ENCODE measurements around the gene RAB7A. TPM values are rescaled to one million over a fixed set of nuclear protein-coding genes. Genes with fewer than 3 reads are reported as not detected.
A peak's percentile ranks its signal among the peaks of the same experiment; 100 is the strongest.

The RAB7A gene
- total and polyA plus RNA-seq, 2 of the 8 experiments (the other 6 are each of a cell fraction or from before 2014, with no cell fraction given), result 179 to 195 TPM

GRCh38 chr3:128846486-128846891, 120.5 kb downstream of the RAB7A start:
- no peak overlapping the region for H2BK20ac ChIP-seq (ENCODE audit: low read length)
- H3K23me2 ChIP-seq (ENCODE audit: low read depth, low read length), result no peaks in the 10 kb centered on the region; the same call in 1 of the 2 replicates
- no peak overlapping the region for H2BK5ac ChIP-seq (ENCODE audit: low read depth, low read length)
- ChIA-PET CTCF (ENCODE audit: partially characterized antibody) (interaction anchor here (0.6 to 4.0 kb wide), 15 partner anchors 20 to 231 kb away, joined by 3 to 31 read pairs (median 5); partner anchors contain the start of gene RAB7A), POLR2A (ENCODE audit: partially characterized antibody) (interaction anchor here (1.3 kb wide), 1 partner anchor 32 kb away, joined by 3 read pairs; no protein-coding TSS in a partner anchor)
- H4K5ac ChIP-seq (ENCODE audit: insufficient read length, low read depth, low read length), result no peak overlapping the region
- H2BK15ac ChIP-seq (ENCODE audit: low read length), result no peak overlapping the region
- peaks cover 0 to 11% (median 9%) of the 10 kb centered on the region in 4 experiments; a peak in 4 of 7 replicates for H3K4me1 ChIP-seq (replicated peaks in 1 of 4; ENCODE audit: control insufficient read depth in 3 of 4, insufficient read depth in 4 of 4, low read length in 3 of 4)
- H3K36me3 ChIP-seq (ENCODE audit: control insufficient read depth in 2 of 4, insufficient read depth in 4 of 4, low read length in 3 of 4), result no peaks in the 10 kb centered on the region
- H4K91ac ChIP-seq (replicated peaks; ENCODE audit: insufficient read length, low read length), result no peak overlapping the region
- no peaks in the 10 kb centered on the region for H4K20me1 ChIP-seq (replicated peaks in 1 of 2; ENCODE audit: control insufficient read depth in 1 of 2, insufficient read depth in 2 of 2, low read length in 2 of 2)
- no peak for DNase-seq (ENCODE audit: low read depth in 1 of 2, low spot score in 2 of 2)
- no peak overlapping the region for H2BK12ac ChIP-seq (ENCODE audit: low read depth, low read length)
- H3K4me3 ChIP-seq (ENCODE audit: extremely low read depth in 1 of 4, insufficient read depth in 2 of 4, low read depth in 3 of 4, low read length in 4 of 4), result peak overlapping the region in 2 of 4 experiments; percentile 8 to 42; a peak in 1 of 8 replicates
- no peak overlapping the region for H3K4ac ChIP-seq (replicated peaks; ENCODE audit: insufficient read length, low read depth, low read length)
- no peak overlapping the region for H3K27ac ChIP-seq (ENCODE audit: low read depth, low read length)
- H3K23ac ChIP-seq (ENCODE audit: insufficient read length), result no peak overlapping the region
- TF ChIP-seq GTF2F1 (IDR thresholded peaks at IDR 0.05; ENCODE audit: borderline replicate concordance, low read depth, low read length) (no peak), CBX5 (IDR thresholded peaks at IDR 0.05; ENCODE audit: low read depth, low read length) (no peak), RBBP5 (IDR thresholded peaks at IDR 0.05; ENCODE audit: borderline replicate concordance, low read depth, low read length) (no peak), MAFK (IDR thresholded peaks at IDR 0.05; ENCODE audit: low read depth, low read length) (no peak), SP1 (IDR thresholded peaks at IDR 0.05; ENCODE audit: low read depth, low read length) (no peak), BACH1 (IDR thresholded peaks at IDR 0.05; ENCODE audit: low read length) (no peak), SAP30 (IDR thresholded peaks at IDR 0.05; ENCODE audit: insufficient read depth, insufficient replicate concordance, low read length) (no peak), TBP (IDR thresholded peaks at IDR 0.05; ENCODE audit: low read depth, low read length) (no peak), NANOG (IDR thresholded peaks at IDR 0.05; ENCODE audit: insufficient read depth, low read depth, low read length, poor library complexity, severe bottlenecking) (no peak)
- TF ChIP-seq, protein P1, sequence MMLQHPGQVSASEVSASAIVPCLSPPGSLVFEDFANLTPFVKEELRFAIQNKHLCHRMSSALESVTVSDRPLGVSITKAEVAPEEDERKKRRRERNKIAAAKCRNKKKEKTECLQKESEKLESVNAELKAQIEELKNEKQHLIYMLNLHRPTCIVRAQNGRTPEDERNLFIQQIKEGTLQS (IDR thresholded peaks at IDR 0.05; ENCODE audit: insufficient read depth, low read depth, low read length), result no peak
- no peaks in the 10 kb centered on the region for H3K27me3 ChIP-seq (replicated peaks in 1 of 4; ENCODE audit: control insufficient read depth in 3 of 4, extremely low read depth in 1 of 4, insufficient read depth in 3 of 4, low read length in 3 of 4)
- peak overlapping the region; percentile 44 to 65; a peak in 2 of 4 replicates for H3K4me2 ChIP-seq (ENCODE audit: insufficient read depth in 1 of 2, low read depth in 2 of 2, low read length in 2 of 2)
- 0 out of 2 replicates have a peak overlapping the region, but pooled peaks have one; percentile 20 for H2AFZ ChIP-seq (ENCODE audit: low read length)
- H2BK120ac ChIP-seq (replicated peaks; ENCODE audit: low read depth, low read length), result no peak overlapping the region
- no peaks in the 10 kb centered on the region for H3K79me1 ChIP-seq (ENCODE audit: low read depth, low read length)
- H3K14ac ChIP-seq (ENCODE audit: insufficient read length), result no peak overlapping the region
- no peak for FAIRE-seq
- 89% methylated on average over 13 of the region's 13 CpGs; no CpG with 5 or more reads in 1 of the 2 experiments for WGBS, 2 experiments (ENCODE audit: extremely low coverage in 1 of 2, insufficient coverage in 1 of 2, insufficient read length in 1 of 2, insufficient replicate concordance in 2 of 2, low coverage in 1 of 2, low lambda C conversion rate in 2 of 2, missing lambda C conversion rate in 1 of 2)
- no peak overlapping the region for H3K18ac ChIP-seq (ENCODE audit: extremely low read depth, low read length)
- no peak overlapping the region for H4K8ac ChIP-seq (ENCODE audit: extremely low read depth, insufficient read depth, low read length)
- H3K9ac ChIP-seq (replicated peaks in 1 of 4; ENCODE audit: extremely low read depth in 1 of 4, low read depth in 3 of 4, low read length in 3 of 4), result no peak overlapping the region
- H3K56ac ChIP-seq (replicated peaks; ENCODE audit: insufficient read length, low read depth, low read length), result no peak overlapping the region
- no peaks in the 10 kb centered on the region for H3K79me2 ChIP-seq (ENCODE audit: control insufficient read depth in 1 of 2, insufficient read depth in 2 of 2, low read length in 2 of 2)
- peaks cover 2 to 3% of the 10 kb centered on the region in 2 experiments; a peak in 1 of 4 replicates for H3K9me3 ChIP-seq (ENCODE audit: insufficient read depth in 2 of 2, low read depth in 1 of 2, low read length in 1 of 2)
- H2AK5ac ChIP-seq (ENCODE audit: low read depth, low read length), result no peak overlapping the region

Measured in H1 (cell line).